A549 (cell line): Measurements from ENCODE around the gene MRPL33. TPM values are rescaled to one million over a fixed set of nuclear protein-coding genes. Genes with fewer than 3 reads are reported as not detected.

ENCODE experiments used
- ATAC-seq, 2 experiments: fragments of 200-7000 bp in 1 of 2; fragments of >200 bp in 1 of 2; cut with Nextera tagmentation in 1 of 2; cut with Tn5 transposase in 1 of 2; 3 replicates each; pipeline versions ENCODE4 v1.8.0 to v1.9.1; 2018 to 2020; ENCODE audit warnings: mild to moderate bottlenecking in 1 of 2, moderate library complexity in 1 of 2
- CTCF ChIA-PET: fragments of 300-600 bp; sonication (Branson Sonifier 250); formaldehyde crosslinking; extraction: SDS; loops from one replicate; lab custom pipeline; 2021; ENCODE audit warnings: antibody characterized with exemption, inconsistent platforms; lab: Yijun Ruan, JAX
- POLR2A ChIA-PET: fragments of 350-600 bp; formaldehyde crosslinking; extraction: SDS; loops from one replicate; lab custom pipeline; 2021; ENCODE audit warnings: antibody characterized with exemption, inconsistent platforms; lab: Yijun Ruan, JAX
- DNase-seq, 2 experiments: peaks; one replicate each; pipeline versions ENCODE4 v3.0.0 to v3.0.0-alpha.2; 2011 to 2016; ENCODE audit warnings: low read depth in 1 of 2, low spot score in 1 of 2
- FAIRE-seq: peaks from 2 replicates; lab custom pipeline; 2011; peaks lifted over from hg19 to GRCh38; lab: Jason Lieb, UNC
- H3K27ac ChIP-seq, 2 experiments: fragments of >200 bp; sonication (Bioruptor Twin); formaldehyde crosslinking; 3 replicates each; pipeline ENCODE4 v1.5.1; 2016 to 2017
- H3K4me1 ChIP-seq: fragments of >200 bp; sonication (Bioruptor Twin); formaldehyde crosslinking; 3 replicates; pipeline ENCODE4 v1.6.1; 2016
- H3K4me2 ChIP-seq: fragments of >200 bp; sonication (Bioruptor Twin); formaldehyde crosslinking; 3 replicates; pipeline ENCODE4 v1.6.1; 2016
- H3K4me3 ChIP-seq: fragments of >200 bp; sonication (Bioruptor Twin); formaldehyde crosslinking; 3 replicates; pipeline ENCODE4 v1.5.1; 2016
- H3K9me3 ChIP-seq: fragments of >200 bp; sonication (Bioruptor Twin); formaldehyde crosslinking; 3 replicates; pipeline ENCODE4 v1.6.1; 2016
- CEBPB ChIP-seq, 2 experiments: fragments of >200 bp in 1 of 2; sonication (Bioruptor Twin) in 1 of 2; formaldehyde crosslinking in 1 of 2; IDR thresholded peaks; 2 replicates each; pipeline ENCODE4 v1.6.1; 2012 to 2016
- EP300 ChIP-seq, 2 experiments: fragments of >200 bp; sonication (Bioruptor Twin); formaldehyde crosslinking; IDR thresholded peaks; 2 replicates in 1 of 2; 3 replicates in 1 of 2; pipeline ENCODE4 v1.6.1; 2016 to 2017
- ESRRA ChIP-seq: fragments of 150-350 bp; IDR thresholded peaks from 2 replicates; pipeline ENCODE4 v1.6.1; 2014; ENCODE audit warnings: mild to moderate bottlenecking, low read length, borderline replicate concordance
- FOSB ChIP-seq: fragments of 250-450 bp; sonication (Bioruptor Pico); IDR thresholded peaks from 2 replicates; pipeline ENCODE4 v1.5.0; 2020; ENCODE audit warnings: mild to moderate bottlenecking, moderate library complexity
- FOSL2 ChIP-seq, 2 experiments: fragments of 450-650 bp in 1 of 2; fragments of >200 bp in 1 of 2; sonication (Bioruptor Twin) in 1 of 2; formaldehyde crosslinking; IDR thresholded peaks; 2 replicates each; pipeline versions ENCODE4 v1.5.0 to v1.6.1; 2016 to 2020; ENCODE audit warnings: mild to moderate bottlenecking in 1 of 2, moderate library complexity in 1 of 2
- HES2 ChIP-seq: fragments of >200 bp; sonication (Bioruptor Twin); formaldehyde crosslinking; IDR thresholded peaks from 2 replicates; pipeline ENCODE4 v1.6.1; 2016
- HOXB5 ChIP-seq: fragments of 250-450 bp; sonication (Bioruptor Pico); IDR thresholded peaks from 2 replicates; pipeline ENCODE4 v1.5.0; 2020; ENCODE audit warnings: mild to moderate bottlenecking, moderate library complexity
- JUN ChIP-seq, 2 experiments: fragments of >200 bp; sonication (Bioruptor Twin); formaldehyde crosslinking; IDR thresholded peaks; 2 replicates in 1 of 2; 3 replicates in 1 of 2; pipeline ENCODE4 v1.6.1; 2016 to 2017
- JUNB ChIP-seq: fragments of >200 bp; sonication (Bioruptor Twin); formaldehyde crosslinking; IDR thresholded peaks from 2 replicates; pipeline ENCODE4 v1.6.1; 2016
- KDM1A ChIP-seq: fragments of 200-600 bp; sonication (generic); IDR thresholded peaks from 2 replicates; pipeline ENCODE4 v1.6.1; 2016; ENCODE audit warnings: low read depth, mild to moderate bottlenecking
- KDM5A ChIP-seq: fragments of 200-600 bp; sonication (generic); IDR thresholded peaks from 2 replicates; pipeline ENCODE4 v1.6.1; 2016; ENCODE audit warnings: antibody characterized with exemption, mild to moderate bottlenecking
- NPAS2 ChIP-seq: fragments of 250-450 bp; sonication (Bioruptor Pico); IDR thresholded peaks from 2 replicates; pipeline ENCODE4 v1.8.0; 2022; ENCODE audit warnings: mild to moderate bottlenecking, moderate library complexity, borderline replicate concordance
- RAD21 ChIP-seq, 2 experiments: fragments of >200 bp in 1 of 2; sonication (Bioruptor Twin) in 1 of 2; formaldehyde crosslinking in 1 of 2; IDR thresholded peaks in 1 of 2; conservative IDR thresholded peaks in 1 of 2; 2 replicates in 1 of 2; 3 replicates in 1 of 2; pipeline ENCODE4 v1.6.1; 2012 to 2018; ENCODE audit warnings: inconsistent platforms in 1 of 2
- RFX5 ChIP-seq: fragments of 450-650 bp; IDR thresholded peaks from 2 replicates; pipeline ENCODE4 v1.7.1; 2014; ENCODE audit warnings: antibody characterized with exemption, mild to moderate bottlenecking, moderate library complexity
- TFCP2L1 ChIP-seq: fragments of 250-450 bp; sonication (Bioruptor Pico); IDR thresholded peaks from 2 replicates; pipeline ENCODE4 v1.5.0; 2021; ENCODE audit warnings: mild to moderate bottlenecking
- ZFP36 ChIP-seq: fragments of 450-650 bp; IDR thresholded peaks from 2 replicates; pipeline ENCODE4 v1.6.1; 2014; ENCODE audit warnings: borderline replicate concordance; ENCODE audit not compliant: partially characterized antibody
- WGBS: methylation state at CpG from one replicate; pipeline ENCODE4 v1.1.6; 2017; ENCODE audit errors: missing lambda C conversion rate; 5-methylcytosine and 5-hydroxymethylcytosine counted together
- polyA plus RNA-seq, 4 experiments: library from polyadenylated mRNA; depleted of rRNA in 3 of 4; stranded (reverse); fragments of >200 nt; fragmentation: RNase III in 1 of 4; extraction: RNeasy Plus Mini Kit Qiagen cat#74134 plus additional on column Dnase treatment in 1 of 4; gene quantifications; 2 replicates in 3 of 4; 3 replicates in 1 of 4; pipeline ENCODE4 v1.2.3, GENCODE V29; 2011 to 2017

The MRPL33 gene
- polyA plus RNA-seq, 2 of the 4 experiments (the other 2 are of a cell fraction): 287 to 497 TPM

DNA sequence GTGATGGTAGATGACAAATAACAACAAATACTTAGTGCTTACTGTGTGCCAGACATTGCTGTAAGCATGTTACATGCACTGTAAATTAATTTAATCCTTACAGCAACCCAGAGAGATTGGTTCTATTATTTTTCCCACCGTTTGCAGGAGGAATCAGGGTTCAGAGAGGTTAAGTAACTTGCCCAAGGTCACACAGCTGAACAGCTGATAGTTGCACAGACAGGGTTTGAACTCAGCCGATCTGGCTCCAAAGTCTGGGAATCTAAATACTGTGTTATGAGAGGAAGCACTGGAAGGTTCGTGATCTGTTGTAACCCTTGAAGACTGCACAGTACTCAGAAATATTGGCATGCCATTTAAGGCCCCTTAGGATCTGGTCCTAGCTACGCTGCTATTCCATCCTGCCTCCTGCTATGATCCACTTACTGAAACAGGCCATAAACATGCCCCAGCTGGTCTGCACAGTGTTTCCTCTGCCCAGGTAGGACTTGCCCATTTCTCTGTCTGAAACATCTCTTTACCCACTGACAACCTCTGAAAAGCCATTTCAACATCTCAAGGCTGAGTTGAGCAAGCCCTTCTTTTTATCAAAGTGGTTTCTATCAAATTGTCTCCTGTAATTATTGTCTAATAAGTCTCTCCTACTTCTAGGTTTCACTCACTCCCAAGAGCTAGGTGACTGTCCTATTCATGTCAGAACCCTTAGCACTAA is 40.4 kb upstream of the MRPL33 start:
- no peak for TF ChIP-seq EP300 (IDR thresholded peaks at IDR 0.05)
- peak; percentile 81 for TF ChIP-seq ZFP36
- TF ChIP-seq FOSB (CRISPR knock-in tag): no peak
- TF ChIP-seq JUN (IDR thresholded peaks at IDR 0.05): 0 out of 5 replicates have a peak, but pooled peaks of 1 of the 2 experiments have one; percentile 28
- no peak for TF ChIP-seq RAD21 (conservative IDR thresholded peaks at IDR 0.05 in 1 of 2, IDR thresholded peaks at IDR 0.05 in 1 of 2)
- TF ChIP-seq HOXB5 (CRISPR knock-in tag): no peak
- TF ChIP-seq CEBPB (IDR thresholded peaks at IDR 0.05): peak; percentile 46 to 60; a peak in 3 of 4 replicates
- TF ChIP-seq KDM1A: peak; percentile 65; the same call in 1 of the 2 replicates
- TF ChIP-seq TFCP2L1 (CRISPR knock-in tag): no peak
- DNase-seq (no peak), FAIRE-seq (no peak), ATAC-seq (no peak)
- 62% methylated on average over 4 of the region's 4 CpGs for WGBS
- Histone ChIP-seq H3K4me3 (no peak overlapping the region), H3K9me3 (no peaks in the 10 kb centered on the region), H3K4me2 (no peak overlapping the region), H3K4me1 (peaks cover 5% of the 10 kb centered on the region; the same call in 1 of the 3 replicates), H3K27ac (peak overlapping the region; percentile 23 to 46; a peak in 4 of 6 replicates)
- ChIA-PET POLR2A (no interaction called here), CTCF (interaction anchor here (0.6 to 3.1 kb wide), 5 partner anchors 8 to 1037 kb away, joined by 3 to 22 read pairs (median 3); no protein-coding TSS in a partner anchor)

DNA sequence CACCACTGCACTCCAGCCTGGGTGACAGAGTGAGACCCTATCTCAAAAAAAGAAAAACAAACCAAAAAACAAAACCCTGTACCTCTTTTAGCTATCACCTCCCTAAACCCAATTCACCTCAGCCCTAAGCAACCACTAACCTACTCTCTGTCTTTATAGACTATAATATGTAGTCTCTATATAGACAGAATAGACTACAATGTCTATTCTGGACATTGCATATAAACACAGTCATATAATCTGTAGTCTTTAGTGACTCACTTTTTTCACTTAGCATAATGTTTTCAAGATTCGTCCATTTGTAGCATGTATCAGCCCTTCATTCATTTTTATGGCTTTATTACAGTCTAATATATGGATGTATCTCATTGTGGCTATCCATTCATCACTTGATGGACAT is 37.2 kb upstream of the MRPL33 start:
- no peak for DNase-seq

GRCh38 chr2:27735263-27735904 is 36.1 kb upstream of the MRPL33 start:
- H3K27ac ChIP-seq: peak overlapping the region; percentile 56 to 60; a peak in 2 of 6 replicates
- H3K4me3 ChIP-seq: no peak overlapping the region
- H3K4me1 ChIP-seq: peaks cover 17% of the 10 kb centered on the region
- ATAC-seq: no peak; a peak in 1 of 6 replicates
- H3K4me2 ChIP-seq: no peak overlapping the region
- TF ChIP-seq JUNB (no peak), KDM1A (no peak)
- ChIA-PET CTCF (interaction anchor here (0.7 to 1.6 kb wide), 5 partner anchors 9 to 718 kb away, joined by 3 to 6 read pairs (median 4); no protein-coding TSS in a partner anchor), POLR2A (no interaction called here)
- peaks cover 5% of the 10 kb centered on the region; the same call in 1 of the 3 replicates for H3K9me3 ChIP-seq
- WGBS: 89% methylated on average over 33 of the region's 51 CpGs
- FAIRE-seq: no peak
- DNase-seq: no peak

More for the DNA sequence above, 37.2 kb upstream of the MRPL33 start:
- TF ChIP-seq NPAS2 (CRISPR knock-in tag) (no peak), RAD21 (conservative IDR thresholded peaks at IDR 0.05 in 1 of 2, IDR thresholded peaks at IDR 0.05 in 1 of 2) (no peak), KDM5A (no peak), RFX5 (no peak), JUN (IDR thresholded peaks at IDR 0.05) (no peak), HES2 (no peak)
- TF ChIP-seq, all 56 proteins: peak for 0
- H3K9me3 ChIP-seq: peaks cover 4% of the 10 kb centered on the region; the same call in 1 of the 3 replicates
- peaks cover 17% of the 10 kb centered on the region for H3K4me1 ChIP-seq
- H3K4me3 ChIP-seq: no peak overlapping the region
- ChIA-PET POLR2A (no interaction called here), CTCF (no interaction called here)
- no peak for FAIRE-seq
- no peak for ATAC-seq
- H3K27ac ChIP-seq: no peak overlapping the region; a peak in 1 of 6 replicates
- no peak overlapping the region for H3K4me2 ChIP-seq
- 60% methylated on average over 1 of the region's 1 CpG for WGBS

GRCh38 chr2:27736031-27736889 is 35.3 kb upstream of the MRPL33 start:
- DNase-seq (no peak), ATAC-seq (peak in 1 of 2 experiments; percentile 16; a peak in 2 of 6 replicates), FAIRE-seq (no peak)
- ChIA-PET CTCF (interaction anchor here (0.6 to 3.1 kb wide), 7 partner anchors 10 to 717 kb away, joined by 3 to 32 read pairs (median 4); no protein-coding TSS in a partner anchor), POLR2A (no interaction called here)
- TF ChIP-seq FOSL2 (IDR thresholded peaks at IDR 0.05) (no peak), FOSL2 (CRISPR knock-in tag; IDR thresholded peaks at IDR 0.05) (no peak), ESRRA (0 out of 2 replicates have a peak, but pooled peaks have one; percentile 9)
- Histone ChIP-seq H3K4me2 (no peak overlapping the region), H3K9me3 (peaks cover 14% of the 10 kb centered on the region; the same call in 2 of the 3 replicates), H3K27ac (peak overlapping the region; percentile 56 to 60; a peak in 4 of 6 replicates), H3K4me3 (no peak overlapping the region), H3K4me1 (peaks cover 17% of the 10 kb centered on the region)
- 86% methylated on average over 10 of the region's 10 CpGs for WGBS
